ENCODE measurements around the gene CYLD.

Gene CYLD

GRCh38 chr16:50705436-50706110 lies 36.3 kb upstream of the CYLD start:
- H3K4me3 ChIP-seq (ENCODE audit: severe bottlenecking): no peak overlapping the region
- H3K27ac ChIP-seq (ENCODE audit: poor library complexity, severe bottlenecking): no peak overlapping the region
- peaks cover 11% of the 10 kb centered on the region for H3K9me3 ChIP-seq (ENCODE audit: severe bottlenecking)
- no peak for DNase-seq (ENCODE audit: low spot score)
- H3K4me1 ChIP-seq (ENCODE audit: insufficient read depth, poor library complexity, severe bottlenecking): no peaks in the 10 kb centered on the region
- no peaks in the 10 kb centered on the region for H3K36me3 ChIP-seq (ENCODE audit: low read depth)
- no peak for TF ChIP-seq CTCF (IDR thresholded peaks at IDR 0.05; ENCODE audit: poor library complexity, severe bottlenecking)
- H3K27me3 ChIP-seq (ENCODE audit: insufficient read depth, poor library complexity, severe bottlenecking): no peaks in the 10 kb centered on the region
- ATAC-seq (ENCODE audit: low read depth): no peak

GRCh38 chr16:50706250-50706649 lies 35.6 kb upstream of the CYLD start:
- H3K27ac ChIP-seq (ENCODE audit: poor library complexity, severe bottlenecking): no peak overlapping the region
- H3K9me3 ChIP-seq (ENCODE audit: severe bottlenecking): peaks cover 11% of the 10 kb centered on the region
- no peak overlapping the region for H3K4me3 ChIP-seq (ENCODE audit: severe bottlenecking)
- no peak for DNase-seq (ENCODE audit: low spot score)
- no peak for ATAC-seq (ENCODE audit: low read depth)
- no peak for TF ChIP-seq CTCF (IDR thresholded peaks at IDR 0.05; ENCODE audit: poor library complexity, severe bottlenecking)
- H3K4me1 ChIP-seq (ENCODE audit: insufficient read depth, poor library complexity, severe bottlenecking): no peaks in the 10 kb centered on the region
- H3K36me3 ChIP-seq (ENCODE audit: low read depth): no peaks in the 10 kb centered on the region
- H3K27me3 ChIP-seq (ENCODE audit: insufficient read depth, poor library complexity, severe bottlenecking): no peaks in the 10 kb centered on the region

DNA sequence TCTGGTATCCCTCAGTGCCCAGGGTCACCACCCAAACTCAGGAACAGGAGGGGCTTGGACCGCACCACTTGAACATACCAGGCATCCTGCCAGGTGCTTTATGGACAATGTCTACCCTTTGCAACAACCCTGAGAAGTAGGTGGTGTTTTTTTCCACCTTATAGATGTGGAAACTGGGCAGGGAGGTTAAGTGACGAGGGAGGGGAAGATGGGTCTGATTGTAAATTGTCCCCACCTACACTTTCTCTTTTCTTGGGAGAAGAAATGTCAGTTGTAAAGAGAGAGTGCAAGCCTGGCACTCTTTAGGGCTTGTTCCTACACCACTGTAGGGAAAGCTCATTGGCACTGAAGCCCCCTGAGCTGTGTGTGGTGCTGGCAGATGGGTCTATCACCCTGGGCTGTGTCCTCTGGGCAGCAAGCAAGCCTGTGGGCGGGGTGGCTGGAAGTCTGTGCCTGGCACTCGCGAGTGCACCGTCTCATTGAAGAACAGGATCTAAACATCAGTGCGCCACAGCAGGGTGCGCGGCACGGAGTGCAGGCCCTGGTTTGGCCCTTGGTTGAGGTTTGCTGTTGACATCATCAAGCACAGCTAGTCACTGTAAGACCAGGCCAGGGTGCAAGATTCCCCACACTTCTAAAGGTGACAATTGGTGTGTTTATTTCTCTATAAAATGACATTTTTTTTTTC lies 33.4 kb upstream of the CYLD start:
- no peaks in the 10 kb centered on the region for H3K4me1 ChIP-seq (ENCODE audit: insufficient read depth, poor library complexity, severe bottlenecking)
- H3K27ac ChIP-seq (ENCODE audit: poor library complexity, severe bottlenecking): no peak overlapping the region
- no peak overlapping the region for H3K4me3 ChIP-seq (ENCODE audit: severe bottlenecking)
- peaks cover 11% of the 10 kb centered on the region for H3K9me3 ChIP-seq (ENCODE audit: severe bottlenecking)
- ATAC-seq (ENCODE audit: low read depth) (no peak), DNase-seq (ENCODE audit: low spot score) (no peak)
- no peak for TF ChIP-seq CTCF (IDR thresholded peaks at IDR 0.05; ENCODE audit: poor library complexity, severe bottlenecking)
- H3K36me3 ChIP-seq (ENCODE audit: low read depth): no peaks in the 10 kb centered on the region
- H3K27me3 ChIP-seq (ENCODE audit: insufficient read depth, poor library complexity, severe bottlenecking): no peaks in the 10 kb centered on the region

DNA sequence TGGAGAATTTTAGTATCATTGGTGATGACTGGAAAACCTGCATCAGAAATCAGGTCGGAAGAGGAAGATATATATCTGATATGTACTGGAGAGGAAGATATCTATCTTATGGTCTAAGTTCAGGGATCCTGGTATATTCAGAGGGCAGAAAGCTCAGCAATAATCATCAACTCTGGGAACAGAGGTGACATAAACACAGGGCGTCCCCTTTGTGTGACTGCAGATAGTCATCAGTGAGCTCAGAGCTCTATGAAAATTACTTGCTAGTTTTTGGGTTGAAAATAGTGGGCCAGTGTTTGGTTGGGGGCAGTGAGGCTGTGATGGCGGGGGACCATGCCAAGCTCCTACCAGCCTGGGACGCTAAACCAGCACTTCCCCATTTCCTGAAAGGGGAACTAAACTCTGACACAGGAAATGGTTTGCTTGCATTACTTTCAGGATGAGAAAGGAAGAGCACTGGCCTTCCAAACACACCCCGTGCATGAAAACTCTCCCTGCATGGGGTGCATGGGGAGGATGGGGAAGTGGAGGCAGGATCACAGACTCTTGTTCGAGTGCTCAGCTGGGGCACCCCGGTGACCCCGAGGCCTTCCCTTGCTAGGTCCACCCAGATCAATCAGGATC lies 32.7 kb upstream of the CYLD start:
- H3K4me1 ChIP-seq (ENCODE audit: insufficient read depth, poor library complexity, severe bottlenecking): no peaks in the 10 kb centered on the region
- no peak for ATAC-seq (ENCODE audit: low read depth)
- H3K36me3 ChIP-seq (ENCODE audit: low read depth): no peaks in the 10 kb centered on the region
- no peak overlapping the region for H3K4me3 ChIP-seq (ENCODE audit: severe bottlenecking)
- DNase-seq (ENCODE audit: low spot score): no peak
- no peak overlapping the region for H3K27ac ChIP-seq (ENCODE audit: poor library complexity, severe bottlenecking)
- no peaks in the 10 kb centered on the region for H3K27me3 ChIP-seq (ENCODE audit: insufficient read depth, poor library complexity, severe bottlenecking)
- TF ChIP-seq CTCF (IDR thresholded peaks at IDR 0.05; ENCODE audit: poor library complexity, severe bottlenecking): no peak
- H3K9me3 ChIP-seq (ENCODE audit: severe bottlenecking): peaks cover 5% of the 10 kb centered on the region

Measured in RWPE2 (cell line).